NOMO-1 treated with dmso at 0.1 percent for 144 hours (cell line): Measurements from ENCODE around the gene ECE2.

Experiments used
- DNase-seq: peaks from one replicate; lab custom pipeline; 2025; ENCODE audit not compliant: unreplicated experiment; lab: John Stamatoyannopoulos, UW

The ECE2 gene

GRCh38 chr3:184240384-184241140 is 35.3 kb upstream of the ECE2 start:
- no peak for DNase-seq

GRCh38 chr3:184241141-184241446 is 34.7 kb upstream of the ECE2 start:
- no peak for DNase-seq

GRCh38 chr3:184241447-184242296 is 34.1 kb upstream of the ECE2 start:
- DNase-seq = no peak

GRCh38 chr3:184242297-184242685 is 33.5 kb upstream of the ECE2 start:
- no peak for DNase-seq

GRCh38 chr3:184248454-184249411 is 27.1 kb upstream of the ECE2 start, which contains the start of gene ALG3:
Gene ALG3 (minus strand): TSS chr3:184248962. CDS start chr3:184248940, 22 bp downstream.
- peak; percentile 74 for DNase-seq

- peak; percentile 99 for DNase-seq
Measured at GRCh38 chr3:184249412-184250166, 26.2 kb upstream of the ECE2 start, which contains the start of gene EEF1AKMT4. Gene EEF1AKMT4 (plus strand): TSS chr3:184249672. CDS start chr3:184249695, 23 bp downstream.

GRCh38 chr3:184250167-184250828 is 25.5 kb upstream of the ECE2 start:
- DNase-seq = peak; percentile 94

GRCh38 chr3:184255291-184256039 is 20.4 kb upstream of the ECE2 start:
- no peak for DNase-seq

- DNase-seq = no peak
Measured at GRCh38 chr3:184257083-184257915, 18.5 kb upstream of the ECE2 start.

GRCh38 chr3:184258926-184259325 is 16.9 kb upstream of the ECE2 start:
- no peak for DNase-seq

- no peak for DNase-seq
Measured at GRCh38 chr3:184259396-184259877, 16.4 kb upstream of the ECE2 start.

- no peak for DNase-seq
Measured at GRCh38 chr3:184259878-184260723, 15.7 kb upstream of the ECE2 start.

- DNase-seq = no peak
Measured at GRCh38 chr3:184260724-184261269, 15.0 kb upstream of the ECE2 start.

GRCh38 chr3:184261270-184261853 is 14.5 kb upstream of the ECE2 start, which contains the start of gene CAMK2N2:
Gene CAMK2N2 (minus strand): TSS chr3:184261553. CDS start chr3:184261285, 268 bp downstream.
- DNase-seq = no peak

GRCh38 chr3:184261854-184262763 is 13.7 kb upstream of the ECE2 start:
- DNase-seq = no peak
